WI38 (cell line): ENCODE results near the gene TSEN54.

Source experiments
- H3K4me3 ChIP-seq: 2 replicates; pipeline ENCODE4 v1.5.1; 2011; ENCODE audit warnings: low read depth, mild to moderate bottlenecking, control low read depth, low read length
- TF ChIP-seq, protein P1 (sequence below): IDR thresholded peaks from 2 replicates; pipeline ENCODE4 v1.5.1; 2012; ENCODE audit warnings: low read depth, mild to moderate bottlenecking, control low read depth, low read length

TSEN54 gene

DNA sequence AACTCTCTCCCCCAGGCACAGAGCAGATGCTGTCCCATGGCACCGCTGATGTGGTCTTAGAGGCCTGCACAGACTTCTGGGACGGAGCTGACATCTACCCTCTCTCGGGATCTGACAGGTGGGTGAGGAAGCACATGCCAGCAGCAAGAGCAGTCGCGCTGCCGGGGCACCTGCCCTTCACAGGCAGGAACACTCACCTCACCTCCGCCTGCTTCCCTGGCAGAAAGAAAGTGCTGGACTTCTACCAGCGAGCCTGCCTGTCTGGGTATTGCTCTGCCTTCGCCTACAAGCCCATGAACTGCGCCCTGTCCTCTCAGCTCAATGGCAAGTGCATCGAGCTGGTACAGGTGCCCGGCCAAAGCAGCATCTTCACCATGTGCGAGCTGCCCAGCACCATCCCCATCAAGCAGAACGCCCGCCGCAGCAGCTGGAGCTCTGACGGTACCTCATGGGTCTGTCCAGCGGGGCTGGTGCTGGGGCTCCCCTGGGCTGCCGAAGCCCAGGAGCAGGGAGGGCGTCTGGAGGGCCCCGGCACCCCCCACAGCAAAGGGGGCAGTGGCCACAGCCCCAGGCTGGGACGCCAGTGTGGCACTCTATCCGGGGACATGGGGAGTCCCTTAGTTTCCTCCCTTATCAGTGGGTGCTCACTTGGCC is 22.7 kb upstream of the TSEN54 start:
- TF ChIP-seq, protein P1, sequence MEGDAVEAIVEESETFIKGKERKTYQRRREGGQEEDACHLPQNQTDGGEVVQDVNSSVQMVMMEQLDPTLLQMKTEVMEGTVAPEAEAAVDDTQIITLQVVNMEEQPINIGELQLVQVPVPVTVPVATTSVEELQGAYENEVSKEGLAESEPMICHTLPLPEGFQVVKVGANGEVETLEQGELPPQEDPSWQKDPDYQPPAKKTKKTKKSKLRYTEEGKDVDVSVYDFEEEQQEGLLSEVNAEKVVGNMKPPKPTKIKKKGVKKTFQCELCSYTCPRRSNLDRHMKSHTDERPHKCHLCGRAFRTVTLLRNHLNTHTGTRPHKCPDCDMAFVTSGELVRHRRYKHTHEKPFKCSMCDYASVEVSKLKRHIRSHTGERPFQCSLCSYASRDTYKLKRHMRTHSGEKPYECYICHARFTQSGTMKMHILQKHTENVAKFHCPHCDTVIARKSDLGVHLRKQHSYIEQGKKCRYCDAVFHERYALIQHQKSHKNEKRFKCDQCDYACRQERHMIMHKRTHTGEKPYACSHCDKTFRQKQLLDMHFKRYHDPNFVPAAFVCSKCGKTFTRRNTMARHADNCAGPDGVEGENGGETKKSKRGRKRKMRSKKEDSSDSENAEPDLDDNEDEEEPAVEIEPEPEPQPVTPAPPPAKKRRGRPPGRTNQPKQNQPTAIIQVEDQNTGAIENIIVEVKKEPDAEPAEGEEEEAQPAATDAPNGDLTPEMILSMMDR, result no peak
- H3K4me3 ChIP-seq, result no peak overlapping the region

DNA sequence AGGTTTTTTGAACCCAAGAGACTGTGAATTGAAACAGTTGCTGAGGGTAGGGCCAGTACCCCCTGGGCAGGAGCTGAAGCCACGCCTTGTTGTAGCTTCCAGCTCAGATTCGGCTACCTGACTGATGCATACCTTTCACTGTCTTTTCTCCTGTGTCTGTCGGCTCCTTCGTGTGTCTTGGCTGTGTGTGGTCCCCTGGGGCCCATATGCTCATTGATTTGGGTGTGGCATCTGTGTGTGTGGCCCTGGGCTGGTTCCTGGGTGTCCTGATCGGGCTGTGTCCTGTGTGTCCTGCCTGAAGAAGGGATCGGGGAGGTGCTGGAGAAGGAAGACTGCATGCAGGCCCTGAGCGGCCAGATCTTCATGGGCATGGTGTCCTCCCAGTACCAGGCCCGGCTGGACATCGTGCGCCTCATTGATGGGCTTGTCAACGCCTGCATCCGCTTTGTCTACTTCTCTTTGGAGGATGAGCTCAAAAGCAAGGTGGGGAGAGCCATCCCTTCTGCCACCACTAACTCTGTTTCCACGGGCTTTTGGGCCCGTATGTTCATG is 21.9 kb upstream of the TSEN54 start:
- TF ChIP-seq, protein P1, result no peak
- H3K4me3 ChIP-seq, result no peak overlapping the region

DNA sequence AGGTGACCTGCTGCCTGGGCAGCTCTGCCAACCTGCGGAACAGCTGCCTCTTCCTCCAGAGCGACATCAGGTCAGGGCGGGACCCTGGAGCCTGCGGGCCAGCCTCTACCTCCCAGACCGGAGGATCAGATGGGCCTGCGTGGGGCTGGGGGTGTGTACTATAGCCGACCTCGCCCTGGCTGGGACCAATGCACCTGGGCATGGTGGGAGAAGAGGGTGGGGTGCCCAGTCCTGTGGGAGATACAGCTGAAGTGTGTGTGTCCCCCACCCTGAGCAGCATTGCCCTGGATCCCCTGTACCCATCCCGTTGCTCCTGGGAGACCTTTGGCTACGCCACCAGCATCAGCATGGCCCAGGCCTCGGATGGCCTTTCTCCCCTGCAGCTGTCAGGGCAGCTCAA is 20.3 kb upstream of the TSEN54 start:
- H3K4me3 ChIP-seq, result no peak overlapping the region
- TF ChIP-seq, protein P1, result no peak

DNA sequence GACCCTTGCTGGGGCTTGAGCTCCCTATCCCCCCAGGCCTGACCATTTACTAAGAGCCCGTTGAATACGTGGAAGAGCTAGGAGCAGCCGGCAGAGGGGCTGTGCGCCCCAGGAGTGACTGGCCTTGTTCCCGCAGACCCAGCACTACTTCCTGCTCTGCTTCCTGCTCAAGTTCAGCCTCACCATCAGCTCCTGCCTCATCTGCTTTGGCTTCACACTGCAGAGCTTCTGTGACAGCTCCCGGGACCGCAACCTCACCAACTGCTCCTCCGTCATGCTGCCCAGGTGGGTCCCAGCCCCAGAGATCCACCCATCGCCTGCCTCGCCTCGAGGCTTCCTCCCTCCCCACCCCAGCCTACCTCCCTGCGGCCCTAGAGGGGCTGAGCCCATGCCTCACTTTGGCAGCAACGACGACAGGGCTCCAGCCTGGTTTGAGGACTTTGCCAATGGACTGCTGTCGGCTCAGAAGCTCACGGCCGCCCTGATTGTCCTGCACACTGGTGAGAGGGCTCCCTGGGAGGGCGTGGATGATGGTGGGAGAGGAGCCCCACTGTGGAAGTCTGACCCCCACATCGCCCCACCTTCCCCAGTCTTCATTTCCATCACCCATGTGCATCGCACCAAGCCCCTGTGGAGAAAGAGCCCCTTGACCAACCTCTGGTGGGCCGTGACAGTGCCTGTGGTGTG is 18.1 kb upstream of the TSEN54 start:
- no peak overlapping the region for H3K4me3 ChIP-seq
- TF ChIP-seq, protein P1, result no peak

DNA sequence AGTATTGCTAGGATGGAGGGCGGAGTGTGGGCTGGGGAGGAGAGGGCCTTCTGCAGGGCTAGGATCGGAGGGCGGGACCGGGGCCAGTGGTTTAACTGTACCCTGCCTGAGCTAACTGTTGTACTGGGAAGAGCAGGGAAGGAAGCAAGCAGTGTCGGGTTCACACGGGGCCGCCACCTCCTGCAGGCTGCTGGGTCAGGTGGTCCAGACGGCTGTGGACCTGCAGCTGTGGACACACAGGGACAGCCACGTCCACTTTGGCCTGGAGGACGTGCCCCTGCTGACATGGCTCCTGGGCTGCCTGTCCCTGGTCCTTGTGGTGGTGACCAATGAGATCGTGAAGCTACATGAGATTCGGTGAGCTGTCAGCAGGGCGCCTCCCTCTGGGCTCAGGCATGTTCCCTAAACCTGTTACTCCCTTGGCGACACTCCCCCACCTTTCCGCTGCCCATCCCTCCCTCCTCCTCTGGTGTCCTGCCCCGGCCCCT is 17.6 kb upstream of the TSEN54 start:
- no peak overlapping the region for H3K4me3 ChIP-seq
- TF ChIP-seq, protein P1, result no peak

DNA sequence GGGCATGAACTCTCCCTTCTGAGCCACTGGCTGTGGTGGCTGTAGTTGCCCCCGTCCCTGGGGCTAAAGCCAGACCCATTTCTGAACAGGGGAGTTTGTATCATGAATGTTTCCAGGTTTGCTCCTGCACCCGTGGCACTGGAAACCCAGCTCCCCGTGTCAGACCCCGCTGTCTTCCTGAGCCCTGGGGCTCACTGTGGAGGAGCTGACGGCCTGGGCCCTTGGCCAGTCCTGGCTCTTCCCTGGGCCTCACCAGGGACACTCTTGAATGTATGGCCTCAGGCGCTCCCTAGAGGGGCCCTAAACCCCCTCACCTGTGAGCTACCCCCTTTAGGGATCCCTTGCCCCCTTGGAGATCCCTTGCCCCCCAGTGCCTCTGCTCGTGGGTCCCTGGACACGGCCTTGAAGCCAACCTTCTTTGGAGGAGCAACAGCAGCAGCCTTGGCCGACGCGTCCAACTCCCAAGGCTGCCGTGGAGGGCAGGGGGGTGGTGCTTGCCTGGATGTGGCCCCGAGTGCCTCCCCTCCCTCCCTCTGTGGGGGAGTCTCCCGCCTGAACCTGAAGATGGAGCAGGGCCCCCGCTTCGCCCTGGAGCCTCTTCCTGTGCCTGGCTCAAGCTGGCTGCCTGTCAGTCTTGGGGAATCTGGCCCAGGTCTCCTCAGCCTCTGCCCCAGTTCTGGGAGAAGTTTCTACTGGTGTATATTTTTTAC is 16.9 kb upstream of the TSEN54 start:
- TF ChIP-seq, protein P1, result no peak
- H3K4me3 ChIP-seq, result no peak overlapping the region
